Daoy (cell line): ENCODE results near the gene GAP43. TPM values are rescaled to one million over a fixed set of nuclear protein-coding genes. Genes with fewer than 3 reads are reported as not detected.
A peak's percentile ranks its signal among the peaks of the same experiment; 100 is the strongest.
"Not testable (repeated sequence)": the region's sequence is repeated elsewhere in the genome, so short reads cannot be mapped to it uniquely, and the experiment has no call there.

Source experiments
- DNase-seq: peaks from one replicate; pipeline ENCODE4 v3.0.0-alpha.2; 2015; ENCODE audit warnings: low read depth
- total RNA-seq: library from RNA; depleted of rRNA; stranded (reverse); fragments of >200 nt; shearing (Covaris generic); gene quantifications from 2 replicates; pipeline ENCODE4 v1.2.3, GENCODE V29; 2014

The GAP43 gene
- total RNA-seq, 1 experiment from 2014 or later = 0.06 TPM

DNA sequence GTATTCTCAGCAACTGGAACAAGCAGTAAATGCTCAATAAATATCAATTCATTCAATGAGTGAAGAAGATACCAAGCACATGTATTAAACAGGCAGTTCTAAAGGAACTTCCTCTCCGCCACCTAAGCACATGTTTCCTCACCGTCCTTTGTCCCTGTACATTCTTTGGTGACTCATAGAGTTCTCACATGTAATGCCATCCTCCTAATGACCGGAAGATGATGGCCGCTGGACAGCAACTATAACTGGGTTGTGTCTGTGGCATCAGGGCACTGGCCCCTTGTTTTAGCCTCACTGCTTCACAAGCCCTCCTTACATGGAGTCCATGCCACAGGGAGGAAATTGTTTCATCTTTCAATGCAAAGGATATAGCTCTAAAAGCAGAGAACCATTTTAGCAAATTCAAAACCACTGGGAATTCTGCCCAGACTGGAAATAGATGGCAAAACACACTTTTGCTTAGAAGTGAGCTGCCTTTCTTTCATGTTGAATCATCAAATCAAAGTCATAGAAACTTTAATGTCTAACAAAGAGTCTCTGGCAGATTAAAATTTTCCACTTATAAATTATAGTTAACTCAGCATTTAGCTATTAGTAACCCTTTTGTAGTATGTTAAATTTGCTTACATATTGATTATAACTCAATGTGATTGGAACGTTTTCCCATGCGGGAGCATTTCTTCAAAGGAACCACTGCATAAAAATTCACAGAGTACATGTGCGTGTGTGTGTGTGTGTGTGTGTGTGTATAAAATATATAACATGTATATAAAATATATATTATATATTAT, 74.1 kb downstream of the GAP43 start:
- DNase-seq = peak; percentile 43

DNA sequence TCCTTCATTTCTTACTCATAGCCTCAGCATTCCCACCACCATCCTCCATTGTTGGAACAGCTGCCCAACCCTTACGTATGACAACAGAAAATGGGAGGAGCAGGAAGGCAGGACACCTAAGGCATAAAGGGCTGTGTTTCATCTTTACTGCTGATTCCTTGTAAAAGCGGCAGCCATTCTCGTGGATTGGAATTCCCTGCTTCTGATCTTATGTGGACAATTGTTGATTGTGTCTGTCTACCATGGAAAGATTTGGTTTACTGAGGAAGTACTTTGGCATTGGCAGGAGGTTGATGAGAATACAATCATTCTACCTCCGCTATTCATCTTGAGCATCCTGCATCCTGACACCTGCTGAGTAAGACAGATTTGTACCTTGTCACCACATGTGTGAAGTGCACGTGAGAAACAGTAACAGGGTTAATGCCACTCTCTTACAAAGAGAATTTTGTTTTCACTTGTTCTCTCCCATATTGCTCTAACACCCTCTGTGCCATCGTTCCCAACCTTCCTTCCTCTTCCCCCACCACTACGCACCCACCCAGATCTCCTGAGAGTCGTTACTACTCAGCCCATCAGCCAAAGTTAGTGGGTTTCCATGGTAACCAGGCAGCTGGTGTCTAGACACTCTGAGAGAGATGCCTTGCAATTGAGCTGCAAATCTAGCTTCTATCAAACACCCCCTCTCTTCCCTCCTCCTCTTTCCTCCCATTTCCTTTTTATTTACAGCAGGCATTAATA, 75.7 kb downstream of the GAP43 start:
- DNase-seq = no peak

DNA sequence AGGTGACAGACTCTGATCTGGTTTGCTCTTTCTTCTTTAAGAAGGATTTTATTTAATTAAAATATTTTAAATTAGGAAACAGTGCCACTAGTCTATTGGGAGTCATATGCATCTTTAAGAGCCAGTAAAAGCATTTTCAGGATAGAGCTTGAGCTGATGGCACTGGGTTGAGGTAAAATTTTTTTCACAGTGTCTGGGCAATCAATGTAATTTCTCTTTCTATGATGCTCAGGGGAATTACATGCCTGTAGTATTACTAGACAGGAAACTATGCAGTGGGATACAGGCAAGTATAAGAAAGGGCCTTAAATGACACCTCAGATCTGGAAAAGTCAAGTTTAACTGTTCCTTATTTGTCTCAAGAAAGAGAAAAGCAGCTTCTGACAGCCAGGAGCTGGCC, 76.4 kb downstream of the GAP43 start:
- DNase-seq = no peak

DNA sequence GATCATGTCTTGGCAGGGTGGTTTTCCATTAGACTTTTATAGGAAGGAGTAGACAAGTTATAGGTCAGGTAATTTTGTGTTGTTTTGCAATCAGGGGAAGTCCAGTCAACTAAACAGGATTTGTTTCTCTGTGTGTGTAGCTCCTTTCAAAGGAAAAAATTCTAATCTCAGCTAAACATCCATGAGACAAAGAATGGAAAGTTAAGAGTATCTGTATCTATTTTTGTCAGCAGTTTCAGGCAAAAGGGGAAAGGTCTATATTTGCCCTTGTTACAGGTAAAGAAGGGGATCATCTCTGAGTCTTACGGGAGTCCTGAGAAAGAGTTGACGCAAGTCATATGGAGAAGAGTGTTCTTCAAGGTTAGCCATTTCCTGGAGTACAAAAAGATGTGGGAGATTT, 79.3 kb downstream of the GAP43 start:
- DNase-seq = no peak

DNA sequence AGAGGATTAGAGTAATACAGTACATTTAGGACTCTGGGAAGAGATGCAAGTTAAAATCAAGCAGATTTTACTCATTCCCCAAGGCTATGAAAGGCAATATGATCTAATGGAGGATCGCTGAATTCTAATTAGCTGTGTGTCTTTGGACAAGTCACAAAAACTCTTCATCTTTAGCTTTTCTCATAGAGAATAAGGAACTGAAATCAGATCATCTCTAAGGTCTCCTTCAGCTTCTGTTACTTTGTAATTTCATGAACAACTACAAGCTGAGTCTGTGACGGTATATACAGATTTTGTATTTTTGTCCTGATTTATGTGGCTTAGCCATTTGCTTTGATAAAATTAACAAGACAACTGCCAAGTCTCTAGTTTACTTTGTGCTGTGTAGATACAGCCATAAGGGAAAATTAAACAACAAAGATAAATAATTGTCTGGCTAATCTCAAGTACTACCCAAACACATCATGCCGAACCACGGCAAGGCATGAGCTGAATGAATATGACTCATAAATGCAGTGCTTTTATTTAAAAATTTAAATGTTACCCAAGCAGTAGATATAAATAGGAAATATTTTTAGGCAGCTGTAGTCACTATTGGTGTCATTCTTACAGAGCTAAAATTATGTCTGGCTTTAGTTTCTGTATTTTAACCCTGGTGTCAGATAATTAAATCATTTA, 81.5 kb downstream of the GAP43 start:
- no peak for DNase-seq

DNA sequence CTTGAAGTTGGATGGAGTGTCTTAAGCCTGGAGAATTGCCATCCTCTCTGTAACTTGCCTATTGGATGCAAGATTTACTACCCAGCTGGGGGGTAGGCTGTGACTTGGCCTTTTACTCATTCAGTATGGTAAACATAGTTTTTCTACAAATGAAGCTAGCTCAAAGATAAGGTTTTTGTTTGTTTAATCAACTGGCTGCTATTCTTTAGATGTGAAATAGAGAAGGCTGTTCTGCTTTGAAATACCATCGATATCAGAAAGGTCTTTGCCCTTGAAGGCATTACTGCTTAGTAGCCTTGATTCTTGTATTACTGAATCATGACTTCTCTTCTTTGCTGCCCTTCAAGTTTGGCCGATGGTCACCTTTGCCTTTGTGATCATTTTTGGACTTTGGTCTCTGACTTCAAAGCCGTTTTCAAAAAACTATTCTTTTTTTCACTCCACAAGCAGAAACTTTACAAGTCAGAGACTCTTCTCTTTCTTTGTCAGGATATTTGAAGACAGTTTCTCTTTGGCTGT, 83.1 kb downstream of the GAP43 start:
- DNase-seq = peak; percentile 47

DNA sequence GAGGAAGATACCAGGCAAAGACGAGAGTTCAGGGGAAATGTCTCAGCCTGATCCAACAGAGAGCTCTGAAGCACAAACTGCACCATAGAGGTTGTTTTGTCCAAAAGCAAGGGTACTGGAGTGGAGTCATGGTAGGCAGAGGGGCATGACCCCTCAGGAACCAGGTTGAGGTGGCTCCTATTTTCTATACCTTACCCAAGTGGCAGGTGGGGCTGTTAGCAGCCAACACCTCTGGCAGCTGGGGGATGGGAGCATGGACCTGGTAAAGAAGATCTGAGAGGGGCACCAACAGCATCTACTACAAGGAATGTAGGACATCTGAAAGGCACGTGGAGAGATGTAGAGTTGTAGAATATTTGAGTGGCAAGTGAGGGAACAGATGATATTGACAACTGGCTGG, 85.2 kb downstream of the GAP43 start:
- DNase-seq = no peak

DNA sequence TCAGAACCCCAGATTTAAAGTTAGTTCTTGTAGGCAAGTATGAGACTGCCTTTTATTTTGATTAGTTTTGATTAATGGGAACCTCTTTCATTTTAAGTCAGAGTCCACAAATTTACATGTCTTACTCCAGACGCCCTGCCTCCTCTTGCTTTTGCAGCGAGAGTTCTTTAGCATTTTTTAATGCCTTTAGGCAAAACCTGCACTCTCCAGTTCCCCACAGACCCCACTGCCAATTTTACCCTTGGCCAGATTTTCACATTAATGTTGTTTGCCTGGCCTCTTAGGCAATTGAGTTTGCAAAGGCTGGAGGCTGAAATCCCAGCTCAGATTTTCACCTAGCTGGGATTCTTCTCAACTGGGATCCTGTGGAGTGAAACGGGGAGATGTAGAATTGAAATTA, 85.8 kb downstream of the GAP43 start:
- DNase-seq = no peak

DNA sequence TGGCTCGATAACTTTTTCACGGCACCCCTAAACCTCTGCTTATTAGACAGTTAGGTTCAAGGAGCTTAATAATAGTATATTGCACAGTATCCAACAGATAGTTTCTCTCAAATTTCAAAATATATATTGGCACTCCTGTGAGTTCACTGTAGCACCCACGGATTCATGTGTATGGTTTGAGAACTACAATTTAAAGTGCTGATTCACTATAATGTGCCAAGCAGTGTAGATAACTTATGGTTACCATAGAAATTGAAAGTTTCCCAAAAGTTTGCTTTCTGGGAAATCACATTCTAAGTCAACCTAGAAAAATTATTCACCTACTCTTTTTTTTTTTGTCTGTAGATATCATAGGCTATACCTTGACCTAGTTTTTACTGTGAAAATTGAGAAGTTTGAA, 86.6 kb downstream of the GAP43 start:
- DNase-seq = no peak

DNA sequence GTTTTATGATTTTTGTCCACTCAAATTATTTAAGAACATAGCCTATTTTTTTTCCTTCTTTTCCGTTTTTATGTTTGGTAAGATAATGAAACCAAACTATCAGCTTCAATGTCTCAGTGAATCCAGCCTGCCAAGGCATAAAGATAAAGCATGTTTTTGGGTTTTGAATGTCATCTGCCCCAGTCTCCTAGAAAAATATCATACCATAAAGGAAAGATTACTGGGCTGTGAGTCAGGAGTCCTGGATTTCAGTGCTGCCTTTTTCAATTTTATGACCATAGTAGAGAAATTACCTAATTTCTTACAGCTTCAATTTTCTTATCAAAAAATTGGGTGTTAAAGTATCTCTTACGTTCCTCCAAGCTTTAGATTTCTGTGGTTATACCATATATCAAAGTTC, 87.5 kb downstream of the GAP43 start:
- DNase-seq = peak; percentile 28

DNA sequence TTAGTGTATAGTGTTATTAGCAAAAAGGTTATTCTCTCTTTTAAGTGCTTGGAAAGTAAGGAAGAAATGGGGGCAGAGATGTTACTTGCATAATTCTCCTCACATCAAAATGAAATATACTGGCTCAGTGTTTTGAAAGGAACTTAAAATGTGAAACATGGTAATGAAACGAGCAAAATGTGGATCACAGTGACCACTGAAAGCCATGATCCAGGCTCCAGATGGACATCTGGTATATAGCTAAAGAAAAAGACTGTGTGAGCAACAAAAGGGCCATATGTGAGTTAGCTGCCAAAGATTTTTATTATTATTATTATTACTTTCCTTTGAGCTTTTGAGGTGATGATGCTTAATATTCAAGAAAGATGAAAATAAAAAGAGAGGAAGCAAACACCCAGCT, 89.6 kb downstream of the GAP43 start:
- no peak for DNase-seq

DNA sequence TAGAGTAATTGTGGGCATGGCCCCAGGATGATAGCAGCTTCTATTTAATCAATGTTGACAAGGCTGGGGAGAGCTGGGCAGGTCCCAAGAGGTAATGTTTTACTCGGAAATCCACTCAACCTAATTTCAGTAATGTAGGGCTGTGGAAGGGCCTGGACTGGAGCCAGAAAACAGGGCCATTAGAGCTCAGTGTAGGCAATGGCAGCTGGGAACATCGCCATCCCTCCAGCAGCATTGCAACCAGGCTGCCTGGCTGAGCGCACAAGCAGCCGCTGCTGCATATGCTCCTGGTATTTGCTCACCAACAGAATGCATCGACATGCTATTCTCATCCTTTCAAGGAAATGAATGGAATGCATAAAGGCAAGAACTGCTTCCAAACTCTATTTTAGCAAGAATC, 90.0 kb downstream of the GAP43 start:
- DNase-seq = no peak

DNA sequence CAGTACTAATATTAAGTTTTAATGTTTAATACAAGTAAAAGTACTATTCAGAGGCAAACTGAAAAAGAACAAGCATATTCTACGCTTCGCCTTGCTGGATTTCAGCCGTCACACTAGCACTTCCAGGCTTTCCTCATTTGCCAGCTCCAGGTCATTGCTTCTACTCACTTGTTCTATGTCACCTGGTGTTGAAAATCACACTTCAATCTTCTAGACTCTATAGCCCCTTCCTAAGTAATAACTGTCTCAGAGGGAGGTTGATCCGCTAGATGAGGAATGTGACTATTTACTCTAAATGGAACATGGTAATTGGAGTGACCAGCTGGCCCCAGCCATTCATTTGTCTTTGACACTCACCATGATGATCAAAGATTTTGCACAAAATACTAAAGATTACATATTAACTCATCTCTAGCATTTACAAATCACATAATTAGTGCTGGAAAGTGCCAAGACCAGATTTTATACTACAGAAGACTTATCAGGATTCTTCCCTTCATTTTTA, 92.0 kb downstream of the GAP43 start:
- no peak for DNase-seq

DNA sequence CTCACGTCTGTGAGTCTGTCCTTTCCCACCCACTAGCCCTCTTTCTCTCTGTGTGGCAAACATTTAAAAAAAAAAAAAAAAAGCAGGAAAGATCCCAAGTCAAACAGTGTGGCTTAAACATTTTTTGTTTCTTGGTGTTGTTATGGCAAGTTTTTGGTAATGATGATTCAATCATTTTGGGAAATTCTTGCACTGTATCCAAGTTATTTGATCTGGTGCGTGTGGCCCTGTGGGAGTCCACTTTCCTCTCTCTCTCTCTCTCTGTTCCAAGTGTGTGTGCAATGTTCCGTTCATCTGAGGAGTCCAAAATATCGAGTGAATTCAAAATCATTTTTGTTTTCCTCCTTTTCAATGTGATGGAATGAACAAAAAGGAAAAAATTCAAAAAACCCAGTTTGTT, 97.7 kb downstream of the GAP43 start:
- DNase-seq = peak; percentile 20

DNA sequence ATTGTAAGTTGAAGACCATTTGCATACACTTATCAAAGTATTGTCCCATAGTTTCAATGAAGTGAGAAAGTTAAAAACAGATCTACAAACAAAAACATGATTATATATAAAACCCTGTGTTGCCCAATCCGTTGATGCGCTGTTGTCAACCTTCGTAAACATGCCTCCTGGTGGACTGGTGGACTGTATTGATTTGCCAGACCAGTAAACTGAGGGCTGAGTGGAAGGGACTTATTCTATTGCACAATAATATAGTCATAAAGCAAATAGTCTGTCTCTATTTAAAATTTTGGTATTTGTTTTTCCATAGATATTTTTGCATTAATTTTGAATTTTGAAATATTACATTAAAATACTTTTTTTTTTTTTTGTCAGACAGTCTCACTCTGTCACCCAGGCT, 102.5 kb downstream of the GAP43 start:
- no peak for DNase-seq

DNA sequence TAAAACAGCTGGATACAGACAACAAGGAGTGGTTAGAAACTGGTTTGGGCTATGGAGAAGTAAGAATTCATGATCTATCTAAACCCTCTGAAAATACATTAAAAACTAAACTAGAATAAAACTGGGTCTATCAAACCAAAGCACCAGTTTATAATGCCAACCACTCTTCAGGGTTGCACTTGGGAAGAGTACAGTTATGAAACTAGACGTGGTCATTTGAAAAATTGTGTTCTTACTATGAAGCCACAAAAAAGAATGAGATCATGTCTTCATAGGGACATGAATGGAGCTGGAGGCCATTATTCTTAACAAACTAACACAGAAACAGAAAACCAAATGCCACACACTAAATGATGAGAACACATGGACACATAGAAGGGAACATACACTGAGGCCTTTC, 103.8 kb downstream of the GAP43 start:
- no peak for DNase-seq

DNA sequence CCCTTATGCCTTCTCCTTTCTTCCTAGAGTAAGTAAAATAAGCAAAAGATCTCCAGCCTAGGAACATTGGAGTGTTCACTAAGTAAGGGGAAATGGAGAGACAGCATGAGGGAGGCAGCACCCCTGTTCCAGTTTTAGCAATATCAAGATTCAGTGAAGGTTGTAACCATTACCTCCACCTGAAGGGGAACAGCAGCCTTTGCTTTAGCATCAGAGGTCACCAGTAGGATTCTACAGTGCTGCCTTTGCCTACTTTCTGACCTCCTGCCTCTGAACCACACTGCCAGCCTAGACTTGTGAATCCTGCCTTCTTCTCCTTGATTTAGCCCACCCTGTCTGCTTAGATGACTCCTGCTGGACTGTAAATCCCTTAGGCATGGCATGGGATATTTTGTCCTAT, 104.7 kb downstream of the GAP43 start:
- no peak for DNase-seq

DNA sequence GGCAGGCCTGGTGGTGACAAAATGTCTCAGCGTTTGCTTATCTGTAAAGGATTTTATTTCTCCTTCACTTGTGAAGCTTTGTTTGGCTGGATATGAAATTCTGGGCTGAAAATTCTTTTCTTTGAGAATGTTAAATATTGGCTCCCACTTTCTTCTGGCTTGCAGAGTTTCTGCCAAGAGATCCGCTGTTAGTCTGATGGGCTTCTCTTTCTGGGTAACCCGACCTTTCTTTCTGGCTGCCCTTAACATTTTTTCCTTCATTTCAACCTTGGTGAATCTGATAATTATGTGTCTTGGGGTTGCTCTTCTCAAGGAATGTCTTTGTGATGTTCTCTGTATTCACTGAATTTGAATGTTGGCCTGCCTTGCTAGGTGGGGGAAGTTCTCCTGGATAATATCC, 113.0 kb downstream of the GAP43 start:
- DNase-seq = not testable (repeated sequence)

DNA sequence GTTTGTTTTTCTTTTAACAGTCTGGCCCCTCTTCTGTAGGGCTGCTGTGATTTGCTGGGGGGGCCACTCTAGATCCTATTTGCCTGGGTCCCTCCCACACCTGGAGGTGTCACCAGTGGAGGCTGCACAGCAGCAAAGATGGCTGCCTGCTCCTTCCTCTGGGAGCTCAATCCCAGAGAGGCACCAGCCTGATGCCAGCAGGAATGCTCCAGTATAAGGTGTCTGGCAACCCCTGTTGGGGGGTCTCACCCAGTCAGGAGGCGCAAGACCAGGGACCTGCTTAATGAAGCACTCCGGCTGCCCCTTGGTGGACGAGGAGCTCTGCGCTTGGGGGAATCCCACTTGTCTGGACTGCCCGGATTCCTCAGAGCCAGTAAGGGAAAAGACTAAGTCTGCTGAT, 118.3 kb downstream of the GAP43 start:
- no peak for DNase-seq

DNA sequence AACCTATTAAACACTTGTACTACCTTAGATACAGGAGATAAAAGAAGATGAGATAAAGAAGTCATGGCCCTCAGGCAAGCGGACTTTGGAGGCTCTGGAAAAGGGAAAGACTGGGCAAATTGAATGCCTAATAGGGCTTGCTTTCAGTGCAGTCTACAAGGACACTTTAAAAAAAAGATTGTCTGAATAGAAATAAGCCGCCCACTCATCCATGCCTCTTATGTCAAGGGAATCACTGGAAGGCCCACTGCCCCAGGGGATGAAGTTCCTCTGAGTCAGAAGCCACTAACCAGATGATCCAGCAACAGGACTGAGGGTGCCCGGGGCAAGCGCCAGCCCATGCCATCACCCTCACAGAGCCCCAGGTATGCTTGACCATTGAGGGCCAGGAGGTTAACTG, 121.2 kb downstream of the GAP43 start:
- peak; percentile 17 for DNase-seq

DNA sequence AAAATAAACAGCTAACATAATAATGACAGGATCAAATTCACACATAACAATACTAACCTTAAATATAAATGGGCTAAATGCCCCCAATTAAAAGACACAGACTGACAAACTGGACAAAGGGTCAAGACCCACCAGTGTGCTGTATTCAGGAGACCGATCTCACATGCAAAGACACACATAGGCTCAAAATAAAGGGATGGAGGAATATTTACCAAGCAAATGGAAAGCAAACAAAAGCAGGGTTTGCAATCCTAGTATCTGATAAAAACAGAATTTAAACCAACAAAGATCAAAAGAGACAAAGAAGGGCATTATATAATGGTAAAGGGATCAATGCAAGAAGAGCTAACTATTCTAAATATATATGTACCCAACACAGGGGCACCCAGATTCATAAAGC, 129.7 kb downstream of the GAP43 start:
- DNase-seq = not testable (repeated sequence)

DNA sequence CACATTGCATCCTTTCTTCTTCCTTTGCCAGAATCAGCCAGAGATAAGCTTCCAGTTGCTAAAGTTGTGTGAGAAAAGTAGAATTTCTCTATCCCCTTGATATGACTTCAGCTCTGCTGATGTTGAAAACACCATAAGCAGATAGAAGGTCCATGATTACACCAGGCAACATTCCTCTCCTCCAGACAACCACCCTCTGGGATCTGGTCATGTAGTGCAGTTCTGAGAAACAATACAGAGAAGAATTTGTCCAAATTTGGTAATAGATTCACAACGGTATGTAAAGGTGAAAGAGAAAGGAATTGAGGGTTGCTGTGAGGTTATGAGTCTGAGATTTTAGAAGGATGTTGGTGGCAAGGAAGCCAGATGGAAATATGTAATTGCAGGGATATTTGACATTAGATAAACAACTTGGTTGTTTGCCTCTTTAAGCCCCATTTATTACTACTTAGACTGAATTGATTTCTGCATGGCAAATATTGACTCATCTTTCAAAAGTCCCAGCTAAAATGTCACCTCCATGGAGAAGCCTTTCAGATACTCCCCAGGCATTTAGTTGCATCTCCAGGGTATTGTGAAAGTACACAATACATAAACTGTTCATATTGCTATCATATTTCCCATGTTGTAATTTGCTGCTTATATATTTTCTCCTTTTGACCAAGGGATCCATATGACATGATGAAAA, 134.9 kb downstream of the GAP43 start:
- DNase-seq = no peak
